Hematopoietic multipotent progenitor cell treated with erythropoietin and hydrocortisone succinate and interleukin-3 and kit ligand, for 8 days (in vitro differentiated cells): ENCODE measurements around the gene SPOCK1.

Experiments
- DNase-seq: peaks from one replicate; pipeline ENCODE4 v3.0.0-alpha.2; 2015

The SPOCK1 gene

DNA sequence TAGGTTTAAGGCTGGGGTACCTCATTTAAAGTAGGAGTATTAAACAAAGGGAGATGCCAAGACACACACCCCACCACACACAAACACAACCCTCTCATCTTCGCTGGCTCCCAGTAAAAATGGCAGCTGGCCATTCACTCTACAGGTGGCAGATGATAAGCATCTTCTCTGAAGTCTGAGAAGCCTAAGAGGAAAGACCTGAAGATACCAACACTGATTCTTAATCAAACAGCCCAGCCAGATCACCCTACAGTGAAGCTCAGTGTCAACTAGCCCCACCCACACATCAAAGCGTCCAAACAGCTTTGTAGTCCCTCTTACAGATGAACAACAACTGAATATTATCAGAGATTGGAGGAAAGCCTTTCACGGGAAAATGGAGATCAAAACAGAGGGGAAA, 59.5 kb downstream of the SPOCK1 start:
- no peak for DNase-seq

DNA sequence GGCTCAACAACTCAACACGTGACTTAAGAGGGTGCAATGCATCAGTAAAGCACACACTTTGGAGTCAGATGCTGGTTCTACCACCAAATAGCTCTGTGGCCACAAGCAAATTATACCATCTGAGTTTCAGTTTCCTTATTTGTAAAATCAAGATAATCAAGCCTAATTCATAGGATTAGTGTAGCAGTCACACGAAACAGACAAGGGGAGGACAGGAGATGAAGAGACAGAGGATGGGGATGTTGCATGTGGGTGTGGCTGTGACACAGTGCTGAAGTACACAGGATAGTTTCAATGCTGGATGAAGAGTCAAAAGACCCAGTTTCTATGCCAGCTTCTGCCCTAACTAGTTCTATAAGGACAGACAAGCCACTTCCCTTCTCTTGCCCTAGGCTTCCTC, 60.2 kb downstream of the SPOCK1 start:
- no peak for DNase-seq

DNA sequence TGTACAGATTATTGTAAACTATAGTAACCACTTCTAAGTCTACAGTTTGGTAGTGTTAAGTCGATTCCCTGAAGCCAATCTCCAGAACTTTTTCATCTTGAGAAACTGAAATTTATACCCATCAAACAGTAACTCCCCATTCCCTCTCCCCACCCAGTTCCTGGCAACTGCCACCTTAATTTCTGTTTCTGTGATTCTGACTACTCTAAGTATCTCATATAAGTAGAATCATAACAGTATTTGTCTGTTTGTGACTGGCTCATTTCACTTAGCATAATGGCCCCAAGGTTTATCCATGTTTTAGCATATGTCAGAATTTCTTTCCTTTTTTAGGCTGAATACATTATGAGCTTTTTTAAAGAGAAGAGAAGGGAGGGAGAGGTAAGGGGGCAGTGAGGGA, 61.4 kb downstream of the SPOCK1 start:
- DNase-seq, result no peak

DNA sequence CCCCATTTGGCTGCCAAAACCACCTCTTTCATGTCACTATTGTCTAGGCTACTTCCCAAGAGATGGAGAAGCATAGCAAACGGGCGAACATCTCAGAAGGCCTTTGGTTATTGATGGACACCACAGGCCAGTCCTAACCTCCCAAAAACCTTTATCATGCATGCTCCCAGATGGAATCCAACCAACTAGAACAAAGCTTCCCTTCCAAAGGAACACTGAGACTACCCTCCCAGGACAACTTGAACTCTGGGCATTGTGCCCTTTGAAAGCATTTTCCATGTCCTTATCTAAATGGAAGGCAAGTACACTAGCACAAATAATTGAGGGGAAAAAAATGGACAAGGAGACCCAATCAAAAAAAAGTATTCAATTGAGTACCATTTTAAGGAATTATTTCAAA, 65.6 kb downstream of the SPOCK1 start:
- no peak for DNase-seq

DNA sequence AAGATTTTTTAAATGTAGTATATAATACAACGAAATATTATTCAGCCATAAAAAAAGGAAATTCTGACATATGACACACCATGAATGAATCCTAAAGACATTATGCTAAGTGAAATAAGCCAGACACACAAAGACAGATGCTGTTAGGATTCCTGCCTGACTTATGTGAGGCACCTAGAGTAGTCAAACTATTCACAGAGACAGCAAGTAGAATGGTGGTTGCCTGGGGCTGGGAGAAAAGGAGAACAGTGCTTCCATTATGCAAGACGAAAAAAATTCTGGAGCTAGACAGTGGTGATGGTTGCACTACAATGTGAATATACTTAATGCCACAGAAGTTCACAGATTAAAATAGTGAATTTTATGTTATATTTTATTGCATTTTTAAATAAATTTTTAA, 66.8 kb downstream of the SPOCK1 start:
- DNase-seq, result no peak

DNA sequence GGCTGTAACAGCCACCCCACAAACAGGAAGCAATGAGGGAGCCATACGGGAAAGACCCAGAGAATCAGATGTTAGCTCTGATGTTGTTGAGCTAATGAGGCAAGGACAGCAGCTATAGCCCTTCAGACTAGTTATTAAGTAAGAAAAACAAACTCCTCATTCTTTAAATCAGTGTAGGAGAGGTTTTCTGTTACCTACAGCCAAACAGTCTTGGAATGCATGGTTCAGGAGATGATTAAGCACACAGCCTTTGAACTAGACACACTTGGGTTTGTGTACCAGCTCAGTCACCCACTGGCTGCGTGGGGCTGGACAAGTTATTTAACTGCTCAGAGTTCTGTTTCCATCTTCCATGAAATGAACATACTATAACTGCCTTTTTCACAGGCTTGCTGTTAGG, 68.1 kb downstream of the SPOCK1 start:
- DNase-seq, result no peak

DNA sequence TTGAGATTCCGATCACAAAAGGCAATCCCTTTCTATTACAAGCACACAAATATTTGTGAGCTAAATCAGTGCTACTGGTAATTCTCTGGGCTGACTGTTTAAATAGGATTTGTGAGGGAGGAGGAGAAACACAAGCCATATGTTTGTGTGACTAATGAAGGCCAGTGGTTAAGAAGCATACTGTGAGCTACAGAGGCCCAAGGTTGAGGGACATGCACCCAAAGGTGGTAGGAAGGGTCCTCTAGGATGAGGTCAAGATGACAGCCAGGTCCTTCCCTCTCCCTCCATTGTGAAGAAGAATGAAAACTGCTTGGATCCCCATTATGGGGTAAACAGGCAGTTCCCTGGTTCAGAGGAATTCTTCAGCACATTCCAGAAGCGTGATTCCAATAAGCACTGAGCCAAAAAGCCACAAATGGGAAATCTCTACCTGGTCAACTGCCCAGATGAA, 83.9 kb downstream of the SPOCK1 start:
- DNase-seq, result no peak

DNA sequence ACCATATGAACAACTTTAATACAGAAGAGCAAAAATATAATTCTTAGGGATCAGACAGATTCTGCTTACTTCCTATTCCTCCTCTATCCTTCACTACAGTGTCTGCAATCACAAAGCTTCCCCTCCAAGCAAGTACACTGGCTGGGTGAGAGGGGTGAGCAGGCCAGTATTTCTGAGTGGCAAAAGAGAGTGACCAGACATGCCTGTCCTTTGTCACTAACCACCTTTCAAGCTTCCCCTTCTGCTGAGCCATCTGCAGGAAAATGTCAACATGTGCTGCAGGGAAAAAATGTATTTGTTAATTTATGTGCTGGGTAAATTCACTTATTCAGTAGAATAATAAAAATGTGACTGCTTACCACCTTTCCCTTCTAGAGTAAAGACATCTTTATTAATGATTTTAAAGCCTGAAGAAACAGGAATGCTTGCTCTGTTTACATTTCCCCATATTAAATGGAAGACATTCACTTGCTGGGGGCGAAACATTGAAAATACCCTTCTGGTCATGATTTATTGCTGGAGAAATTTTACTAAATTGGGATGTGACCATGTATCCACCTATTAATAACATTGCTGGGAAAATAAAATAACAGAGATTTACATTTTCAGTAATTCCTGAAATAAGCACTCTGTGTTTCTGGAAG, 84.9 kb downstream of the SPOCK1 start:
- no peak for DNase-seq

DNA sequence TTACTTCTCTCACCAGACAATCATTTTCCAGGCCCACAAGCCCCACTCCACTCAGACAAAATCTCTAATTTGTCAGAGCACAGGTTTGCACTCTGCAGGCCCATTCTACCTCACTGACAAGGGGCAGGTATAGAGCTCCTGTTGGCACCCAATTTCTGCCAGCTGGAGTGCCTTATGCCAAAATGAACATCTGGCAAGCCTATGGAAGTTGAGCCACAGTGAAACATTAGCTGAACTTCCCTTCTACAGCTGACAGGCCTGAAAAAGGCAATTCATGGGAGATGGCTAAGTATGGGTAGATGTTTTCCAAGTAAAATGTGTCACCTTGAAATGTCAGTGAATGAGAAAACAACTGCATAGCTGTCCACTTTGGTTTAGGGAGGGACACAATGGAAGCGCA, 87.0 kb downstream of the SPOCK1 start:
- DNase-seq, result no peak

DNA sequence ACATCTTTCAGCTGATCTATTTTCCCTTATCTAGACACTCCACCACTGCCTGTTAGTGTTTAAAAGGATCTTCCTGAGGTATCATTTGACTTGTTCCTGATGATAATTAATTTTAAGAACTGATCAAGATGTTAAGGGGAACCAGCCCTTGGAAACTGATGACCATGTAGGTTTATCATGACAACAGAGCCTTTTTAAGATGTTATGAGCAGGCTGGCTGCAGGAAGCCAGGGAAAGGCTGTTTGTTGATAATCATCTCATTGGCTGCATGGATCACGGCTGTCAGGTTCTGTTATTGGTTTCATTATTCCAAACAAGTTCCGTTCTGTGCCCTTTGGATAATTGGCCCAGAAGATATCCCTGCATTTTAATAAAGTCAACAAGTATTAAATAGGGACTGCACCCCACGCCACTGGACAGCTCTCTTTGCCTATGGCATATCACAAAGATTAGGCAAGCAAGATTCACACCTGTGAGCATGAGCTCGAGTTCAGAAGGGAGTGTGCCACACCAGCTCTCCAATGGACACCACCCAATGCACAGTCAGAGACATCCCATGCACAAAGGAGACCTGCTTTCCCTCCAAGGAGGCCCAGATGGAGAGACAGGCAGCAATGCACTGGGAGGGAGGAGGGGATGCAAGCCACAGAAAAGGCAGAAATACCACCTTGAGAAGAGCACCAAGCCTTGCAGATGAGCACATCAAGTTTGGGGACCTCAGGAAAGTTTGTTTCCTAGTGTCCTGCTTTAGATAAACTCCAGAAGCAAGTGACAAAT, 88.7 kb downstream of the SPOCK1 start:
- DNase-seq, result no peak

DNA sequence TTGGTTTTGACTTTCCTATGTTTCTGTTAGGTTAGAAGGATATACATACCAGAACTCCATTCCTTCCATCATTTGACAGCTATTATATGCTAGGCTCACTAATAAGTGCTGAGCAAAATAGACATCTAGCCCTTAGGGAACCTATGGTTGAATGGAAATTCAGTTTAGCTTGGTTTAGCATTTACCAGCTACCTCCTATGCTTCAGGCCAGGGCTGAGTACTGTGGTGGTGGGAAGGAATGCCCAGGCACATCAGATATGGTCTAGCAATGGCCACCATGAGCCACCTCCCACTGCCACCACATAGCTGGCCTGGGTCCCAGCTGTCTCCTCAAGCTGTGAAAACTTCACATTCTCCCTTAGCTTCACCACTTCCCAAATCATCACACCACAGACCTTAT, 89.4 kb downstream of the SPOCK1 start:
- no peak for DNase-seq

DNA sequence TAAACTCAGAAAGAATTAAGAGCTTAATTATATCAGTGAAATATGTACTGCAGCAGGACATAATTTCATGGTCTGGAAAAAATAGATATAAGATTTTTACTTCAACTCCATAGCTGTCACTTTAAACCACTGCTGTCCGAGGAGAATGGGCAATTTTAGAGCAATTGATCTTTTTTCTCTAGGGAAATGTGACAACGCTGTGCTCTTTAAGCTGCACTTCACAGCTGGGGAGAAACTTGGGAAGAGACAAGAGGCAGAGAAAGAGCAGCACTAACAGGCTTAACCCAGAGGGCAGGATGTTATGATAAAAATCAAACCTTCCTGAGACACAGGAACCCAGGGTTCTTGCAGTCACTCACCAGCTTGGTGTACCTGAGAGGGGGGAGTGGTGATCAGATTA, 92.0 kb downstream of the SPOCK1 start:
- DNase-seq, result no peak

DNA sequence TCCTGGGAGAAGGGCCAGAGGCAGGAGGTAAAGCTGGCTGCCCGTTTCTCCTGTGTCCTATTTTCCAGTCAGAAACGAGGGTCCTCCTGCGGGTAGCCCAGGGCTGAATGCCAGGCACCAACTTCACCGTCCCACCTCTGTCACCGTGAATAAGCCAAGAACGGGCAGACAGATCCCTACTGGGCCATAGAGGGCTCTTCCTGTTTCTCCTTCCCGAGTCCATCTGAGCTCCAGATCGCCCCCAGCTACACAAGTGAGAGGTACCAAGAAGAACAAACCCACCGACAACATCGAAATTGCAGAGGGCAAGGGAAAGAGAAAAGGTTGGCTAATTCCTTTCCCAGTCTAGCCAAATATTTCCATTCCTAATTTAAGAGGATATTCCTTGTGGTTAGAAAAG, 93.7 kb downstream of the SPOCK1 start:
- DNase-seq, result no peak

DNA sequence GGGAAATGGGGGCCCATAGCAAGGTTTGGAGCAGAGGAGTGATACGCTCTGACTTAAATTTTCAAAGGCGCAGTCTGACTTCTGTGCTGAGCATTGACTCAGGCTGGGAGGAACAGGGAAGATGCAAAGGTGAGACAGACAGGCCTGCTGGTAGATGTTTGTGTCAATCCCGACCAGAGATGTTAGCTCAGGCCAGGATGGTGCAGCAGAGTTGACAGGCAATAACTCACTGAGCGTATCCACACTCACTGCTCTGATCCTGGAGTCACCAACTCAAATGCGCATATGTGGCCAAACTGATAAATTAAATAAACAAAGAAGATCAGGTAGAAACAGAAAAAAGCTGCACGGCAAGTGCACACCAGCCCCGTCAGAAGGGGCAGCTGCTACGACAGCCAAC, 95.3 kb downstream of the SPOCK1 start:
- no peak for DNase-seq

DNA sequence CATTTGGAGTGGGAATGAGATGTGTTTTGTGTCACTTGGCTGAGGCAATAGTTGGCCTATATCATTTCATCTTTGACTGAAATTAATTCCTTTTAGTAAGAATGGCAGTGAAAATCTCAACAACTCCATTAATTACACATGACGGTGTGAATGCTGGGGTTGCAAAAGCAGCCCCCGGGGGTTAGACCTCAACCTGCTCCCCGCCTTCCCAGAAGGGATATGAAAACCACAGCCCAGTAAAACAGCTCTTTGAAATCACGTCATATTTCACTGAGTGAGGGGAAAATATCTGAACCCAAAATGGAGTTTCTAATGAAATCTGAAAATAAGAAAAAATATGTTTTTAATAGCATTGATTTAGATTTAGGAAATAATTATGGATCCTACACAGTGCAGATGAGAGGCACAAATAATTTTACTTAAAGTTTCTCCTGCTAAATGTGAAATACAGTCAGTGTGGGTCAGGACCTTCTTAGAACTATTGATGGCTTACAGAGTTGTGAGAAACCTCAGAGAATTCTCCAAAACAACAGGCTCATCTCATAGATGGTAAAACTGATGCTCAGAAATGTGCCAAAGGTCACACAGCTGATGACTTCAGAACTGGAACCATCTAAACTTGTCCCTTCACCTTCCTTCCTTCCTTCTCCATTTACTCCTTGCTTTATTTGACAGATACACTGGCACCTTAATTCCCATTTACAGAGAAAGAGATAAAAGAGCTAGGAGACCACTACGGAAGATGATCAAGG, 96.5 kb downstream of the SPOCK1 start:
- no peak for DNase-seq

DNA sequence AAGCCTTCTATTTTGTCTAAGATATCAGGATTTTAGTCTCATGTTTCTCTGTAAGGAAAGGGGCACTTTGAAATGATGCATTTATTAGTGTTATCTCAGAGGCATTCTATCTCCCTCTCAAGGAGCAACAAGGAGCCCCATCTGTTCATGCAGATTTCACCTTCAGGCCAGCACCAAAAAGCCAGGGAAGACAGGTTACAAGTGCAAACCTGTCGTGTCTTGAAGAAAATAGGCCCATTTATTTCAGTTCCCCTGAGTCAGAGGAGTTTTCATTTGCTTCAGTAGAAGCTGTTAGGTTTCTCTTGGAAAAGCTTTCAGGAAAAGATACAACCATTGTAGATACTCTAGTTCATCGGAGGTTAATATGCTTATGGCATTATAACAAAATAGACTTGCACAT, 97.2 kb downstream of the SPOCK1 start:
- DNase-seq, result no peak

DNA sequence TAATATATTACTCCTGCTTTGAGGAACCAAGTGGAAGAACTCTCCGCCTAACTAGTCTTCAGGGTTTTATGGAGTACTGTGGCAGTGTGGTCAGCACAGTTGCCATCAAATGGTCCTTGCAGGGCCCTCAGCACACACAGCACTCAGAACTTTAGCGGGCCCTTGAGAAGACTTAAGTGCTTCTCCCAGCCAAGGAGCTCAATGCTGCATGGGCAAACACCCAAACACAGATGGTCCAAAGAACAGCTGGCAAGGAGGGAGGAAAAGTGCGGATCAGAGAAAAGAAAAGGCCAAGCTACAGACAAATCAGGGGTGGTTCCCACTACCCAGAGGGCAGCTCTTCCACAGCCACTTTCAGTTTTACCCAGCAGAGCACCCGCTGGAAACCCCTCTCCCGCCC, 98.6 kb downstream of the SPOCK1 start:
- DNase-seq, result no peak

DNA sequence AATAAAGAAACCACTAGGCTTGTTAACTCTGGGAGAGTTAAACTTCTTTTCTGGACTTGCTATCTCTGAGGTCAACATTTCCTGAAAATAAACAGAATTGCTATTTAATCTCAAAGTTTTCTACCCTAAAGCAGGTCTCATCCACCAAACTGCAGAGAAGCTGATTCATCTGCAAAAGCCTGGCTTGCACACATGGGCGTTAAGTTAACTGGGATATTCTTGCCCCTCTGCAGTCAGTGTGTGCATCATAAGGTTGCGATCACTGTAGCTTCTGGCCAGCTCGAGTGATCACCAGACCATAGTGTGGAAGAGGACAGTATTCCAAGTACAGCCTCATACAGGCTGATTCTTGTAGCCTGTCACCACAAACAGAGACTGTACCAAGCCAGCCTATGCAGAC, 99.2 kb downstream of the SPOCK1 start:
- DNase-seq, result no peak

DNA sequence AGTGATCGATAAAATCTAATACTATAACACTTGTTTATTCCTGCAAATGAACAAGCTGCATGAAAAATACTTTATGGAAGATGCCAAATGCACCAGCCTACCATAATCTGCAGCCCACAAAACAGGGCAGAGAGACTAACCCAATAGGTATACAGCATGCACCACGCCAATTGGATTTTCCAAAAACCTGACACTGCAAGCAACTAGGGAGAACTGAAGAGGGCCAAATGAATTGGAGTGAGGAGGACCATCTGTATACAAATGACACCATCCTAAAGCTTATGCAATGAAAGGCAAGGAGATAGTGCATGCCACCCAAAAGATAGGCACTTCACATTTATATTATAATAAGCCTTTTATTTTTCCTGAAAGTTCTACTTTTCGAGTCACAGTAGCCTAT, 100.4 kb downstream of the SPOCK1 start:
- no peak for DNase-seq

DNA sequence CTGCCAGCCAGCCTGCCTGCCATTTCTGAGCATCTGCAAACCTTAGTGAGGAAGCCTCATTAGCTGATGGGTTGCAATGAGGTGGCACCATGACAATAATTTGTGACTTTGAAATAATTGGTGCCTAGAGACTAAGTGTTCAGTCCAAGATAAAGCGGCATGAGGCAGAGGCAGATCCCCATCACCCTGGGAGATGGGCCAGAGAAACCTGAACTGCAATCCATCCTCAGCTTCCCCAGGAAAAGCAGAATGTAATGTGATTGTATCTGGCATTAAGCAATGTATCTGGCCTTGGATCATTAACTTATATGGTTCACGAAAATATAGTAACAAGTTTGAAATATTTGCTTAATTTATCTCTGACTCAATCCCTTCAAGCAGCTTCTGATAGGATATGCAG, 101.0 kb downstream of the SPOCK1 start:
- no peak for DNase-seq

DNA sequence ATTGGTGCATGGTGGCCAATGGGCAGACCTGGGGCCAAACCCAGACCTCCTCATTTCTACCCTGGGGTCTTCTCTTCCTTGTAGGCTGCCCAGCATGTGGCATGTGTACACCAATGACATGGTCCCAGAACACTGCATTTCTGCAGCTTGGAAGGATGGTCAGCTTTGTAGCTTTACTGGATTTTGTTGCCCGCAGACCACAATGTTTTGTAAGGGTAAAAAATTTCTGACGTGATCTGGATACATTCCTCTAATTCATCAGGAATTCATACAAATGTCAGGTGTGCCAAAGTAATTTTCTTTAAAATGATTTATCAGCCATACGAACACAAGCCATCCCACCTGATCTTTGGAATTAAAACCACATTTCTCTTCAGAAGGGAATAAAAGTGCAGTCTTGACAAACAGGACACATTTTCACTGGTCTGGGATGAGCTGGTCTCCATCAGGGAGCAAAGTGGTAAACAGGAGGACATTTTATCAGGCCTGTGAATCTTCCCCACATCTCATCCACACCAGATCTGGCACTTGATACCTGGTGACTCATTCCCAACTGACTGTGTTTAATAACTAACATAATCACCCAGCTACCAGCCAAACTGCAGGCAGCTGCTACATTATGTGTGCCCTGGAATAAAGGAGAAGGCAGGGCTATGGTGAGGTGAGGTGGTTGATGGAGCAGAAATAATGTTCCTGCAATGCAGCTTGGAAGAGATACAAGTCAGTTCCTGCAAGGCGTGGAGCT, 103.9 kb downstream of the SPOCK1 start:
- no peak for DNase-seq

DNA sequence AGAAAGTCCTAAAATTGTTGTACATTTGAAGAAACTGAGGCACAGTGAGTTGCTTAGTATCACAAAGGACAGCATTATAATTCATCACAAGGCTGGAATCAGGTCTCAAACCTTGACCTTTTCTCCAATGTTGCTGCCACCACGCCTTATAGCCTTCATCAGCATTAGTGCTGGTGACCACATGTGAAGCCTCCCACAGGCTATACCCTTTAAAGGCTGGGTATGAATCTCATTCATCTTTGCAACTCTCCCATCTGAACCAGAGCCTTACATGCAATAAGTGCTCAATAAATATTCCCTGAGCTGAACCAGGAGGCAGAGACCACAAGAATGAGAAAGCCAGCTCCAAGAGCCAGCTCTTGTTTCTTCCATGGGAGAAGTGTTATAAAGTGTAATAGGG, 104.7 kb downstream of the SPOCK1 start:
- DNase-seq, result no peak

DNA sequence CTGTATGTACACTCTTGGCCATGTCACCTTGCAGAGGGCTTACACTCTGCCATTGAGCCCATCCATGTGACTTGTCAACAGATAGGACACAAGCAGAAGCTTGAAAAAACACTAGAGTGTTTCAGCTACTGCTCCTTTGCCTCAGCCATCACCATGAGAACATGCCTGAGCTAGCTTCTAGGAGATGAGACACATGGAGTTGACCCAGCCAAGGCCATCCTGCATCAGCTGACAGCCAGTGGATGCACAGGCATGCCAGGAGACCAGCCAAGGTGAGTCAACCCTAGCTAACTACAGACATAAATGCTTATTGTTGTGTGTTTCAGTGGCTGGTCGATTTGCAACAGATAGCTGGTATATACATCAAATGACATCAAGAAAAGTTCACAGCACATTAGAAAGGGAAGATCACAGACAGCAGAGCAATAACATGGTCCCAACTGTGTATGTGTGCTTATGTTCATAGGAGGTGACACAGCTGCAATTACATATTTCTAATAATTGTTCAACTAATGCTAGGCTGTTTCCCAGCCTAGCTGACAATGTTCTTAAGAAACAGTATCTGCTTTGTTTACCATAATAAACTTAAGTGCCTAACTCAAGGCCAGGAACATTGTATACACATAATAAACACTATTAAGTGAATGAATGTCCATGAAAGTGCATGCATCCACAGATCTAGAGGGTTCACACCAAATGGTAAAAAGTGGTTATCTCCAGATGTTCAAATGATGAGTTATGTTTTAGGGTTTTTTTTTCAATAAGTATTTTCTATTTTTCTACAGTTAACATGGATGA, 105.7 kb downstream of the SPOCK1 start:
- no peak for DNase-seq
